Superior temporal gyrus (tissue), 1 donor: ENCODE results near the gene RAB32.

Experiments
- DNase-seq: peaks from one replicate; pipeline ENCODE4 v3.0.0-alpha.2; 2016; ENCODE audit errors: extremely low spot score

RAB32 gene

GRCh38 chr6:146582857-146583256, 39.2 kb downstream of the RAB32 start:
- DNase-seq = no peak

DNA sequence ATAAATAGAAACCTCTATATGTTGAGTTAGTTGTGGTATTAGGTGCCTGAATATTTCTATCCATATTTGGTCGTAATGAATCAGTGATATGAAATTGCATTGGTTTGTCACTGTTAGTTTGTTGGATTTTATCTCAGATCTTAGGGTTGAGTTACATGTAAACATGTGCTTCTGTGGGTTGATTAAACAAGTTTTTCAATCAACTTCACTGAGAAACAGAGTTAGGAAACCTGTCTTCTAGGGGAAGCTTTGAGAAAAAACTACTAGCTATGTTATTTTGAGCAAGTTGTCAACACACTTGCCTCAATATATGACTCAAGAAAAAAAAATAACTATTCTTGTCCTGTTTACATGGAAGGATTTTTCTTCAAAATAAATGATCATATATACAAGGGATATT, 40.3 kb downstream of the RAB32 start:
- no peak for DNase-seq

DNA sequence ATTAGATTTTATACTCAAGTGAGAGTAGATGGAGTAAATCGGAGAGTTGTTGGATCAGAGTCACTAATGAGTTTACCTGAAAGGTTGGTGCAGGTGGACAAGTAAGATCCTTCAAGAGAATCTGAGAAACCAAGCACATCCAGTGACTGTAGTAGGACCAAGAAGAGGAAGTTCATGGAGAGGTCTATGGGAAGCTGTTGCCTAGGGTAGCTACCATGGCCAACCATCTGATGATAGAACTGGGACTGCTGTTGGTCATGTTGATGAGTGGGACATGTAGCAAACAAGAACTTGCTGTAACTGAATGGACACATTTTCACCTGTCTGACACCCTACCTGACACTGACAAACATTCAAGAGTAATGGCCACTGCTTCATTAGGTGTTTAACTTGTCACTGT, 43.8 kb downstream of the RAB32 start:
- no peak for DNase-seq

DNA sequence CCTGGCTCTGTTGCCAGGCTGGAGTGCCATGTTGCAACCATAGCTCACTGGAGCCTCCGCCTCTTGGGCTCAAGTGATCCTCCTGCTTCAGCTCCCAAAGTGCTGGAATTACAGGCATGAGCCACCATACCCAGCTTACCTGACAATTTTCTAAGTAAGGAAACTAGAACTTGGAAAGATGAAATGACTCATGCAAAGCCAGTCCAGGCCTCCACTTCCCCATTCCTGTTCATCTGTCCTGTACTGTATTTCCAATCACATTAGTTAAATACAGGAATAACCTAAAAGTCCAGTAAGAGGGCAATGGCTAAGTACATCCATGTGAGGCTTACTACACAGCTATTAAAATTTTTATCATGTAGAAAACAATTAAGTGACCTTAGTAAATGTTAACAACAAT, 46.9 kb downstream of the RAB32 start:
- no peak for DNase-seq

GRCh38 chr6:146592451-146592850, 48.8 kb downstream of the RAB32 start:
- no peak for DNase-seq

- no peak for DNase-seq
These were observed 50.4 kb downstream of the RAB32 start for GRCh38 chr6:146593986-146594385.

DNA sequence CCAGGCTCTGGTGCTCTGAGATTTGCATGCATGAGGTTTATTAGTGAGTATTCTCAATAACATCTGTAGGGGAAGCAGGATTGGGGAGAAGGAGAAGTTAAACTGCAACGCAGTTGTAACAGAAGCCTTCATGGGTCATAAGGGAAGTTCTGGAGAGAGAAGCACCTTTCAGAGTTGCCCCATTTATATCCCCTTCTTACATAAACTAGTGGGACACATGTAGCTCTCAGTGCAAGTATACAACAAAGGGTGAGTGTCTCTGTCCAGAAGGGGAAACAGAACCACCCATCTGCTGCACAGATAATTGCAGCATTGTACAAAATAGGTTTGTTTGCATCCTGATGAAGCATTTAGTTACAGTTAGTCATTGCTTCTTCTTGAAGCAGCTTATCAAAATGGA, 50.9 kb downstream of the RAB32 start:
- DNase-seq = no peak

GRCh38 chr6:146595972-146596731, 52.5 kb downstream of the RAB32 start:
- DNase-seq = no peak

DNA sequence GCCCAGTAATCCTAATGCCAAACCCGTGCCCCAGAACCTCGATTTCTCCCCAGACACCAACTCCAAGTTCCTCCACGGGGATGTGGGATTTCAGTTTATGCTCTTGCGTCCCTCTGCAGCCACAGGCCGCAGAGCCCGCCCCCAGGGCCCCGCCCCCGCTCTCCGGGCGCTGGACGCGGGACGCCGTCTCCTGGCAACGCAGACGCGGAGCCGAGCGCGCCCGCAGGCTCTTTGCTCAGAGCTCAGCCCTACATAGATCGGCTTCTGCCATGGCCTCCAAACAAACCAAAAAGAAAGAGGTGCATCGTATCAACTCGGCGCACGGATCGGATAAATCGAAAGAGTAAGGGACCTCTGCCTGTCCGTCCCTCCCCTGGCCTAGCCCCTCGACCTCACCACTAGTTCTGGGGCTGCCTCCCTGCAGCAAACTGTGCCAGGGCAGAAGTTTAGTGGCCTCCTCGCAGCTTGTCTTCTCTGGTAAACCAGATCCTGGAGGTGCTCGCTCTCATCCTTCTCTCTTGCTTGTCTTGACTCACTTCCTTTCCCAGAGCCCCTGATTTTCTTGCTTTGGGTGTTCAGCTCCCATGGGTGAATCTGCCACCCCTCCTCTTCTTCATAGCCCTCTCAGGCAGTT, 55.3 kb downstream of the RAB32 start, which contains the start of gene ADGB:
TSS of gene ADGB (plus strand) at position 201 of the 634 bp plus-strand sequence. CDS start at position 270, 69 bp downstream.
- DNase-seq = no peak

GRCh38 chr6:146601352-146601751, 57.7 kb downstream of the RAB32 start:
- DNase-seq = no peak

GRCh38 chr6:146602526-146602925, 58.9 kb downstream of the RAB32 start:
- DNase-seq = no peak
